IMR-90 (cell line): ENCODE results near the gene FAM168A.

Experiments used
- BHLHE40 ChIP-seq: fragments of 150-350 bp; IDR thresholded peaks from 2 replicates; pipeline ENCODE4 v1.6.1; 2016; ENCODE audit warnings: mild to moderate bottlenecking, low read depth, low read length
- CEBPB ChIP-seq: IDR thresholded peaks from 2 replicates; pipeline ENCODE4 v1.6.1; 2012; ENCODE audit warnings: low read depth, low read length, improper control_type of control experiment
- CHD1 ChIP-seq: IDR thresholded peaks from 2 replicates; pipeline ENCODE4 v1.6.1; 2012; ENCODE audit warnings: low read depth, low read length, improper control_type of control experiment
- CTCF ChIP-seq: conservative IDR thresholded peaks from 2 replicates; pipeline ENCODE4 v1.5.1; 2012; ENCODE audit warnings: mild to moderate bottlenecking, low read depth, low read length, improper control_type of control experiment
- ELK1 ChIP-seq: fragments of 150-350 bp; IDR thresholded peaks from 2 replicates; pipeline ENCODE4 v1.6.1; 2016; ENCODE audit warnings: low read depth, mild to moderate bottlenecking, low read length, moderate library complexity, borderline replicate concordance
- MAFK ChIP-seq: IDR thresholded peaks from 2 replicates; pipeline ENCODE4 v1.6.1; 2012; ENCODE audit warnings: low read depth, low read length, improper control_type of control experiment
- MXI1 ChIP-seq: IDR thresholded peaks from 2 replicates; pipeline ENCODE4 v1.6.1; 2012; ENCODE audit warnings: low read depth, mild to moderate bottlenecking, low read length, moderate library complexity, borderline replicate concordance
- POLR2A ChIP-seq: IDR thresholded peaks from 2 replicates; pipeline ENCODE4 v1.6.1; 2012; ENCODE audit warnings: mild to moderate bottlenecking, low read depth, low read length
- RAD21 ChIP-seq: IDR thresholded peaks from 2 replicates; pipeline ENCODE4 v1.6.1; 2012; ENCODE audit warnings: low read length, improper control_type of control experiment
- RCOR1 ChIP-seq: IDR thresholded peaks from 2 replicates; pipeline ENCODE4 v1.6.1; 2012; ENCODE audit warnings: mild to moderate bottlenecking, low read length, improper control_type of control experiment; ENCODE audit not compliant: insufficient replicate concordance
- RFX5 ChIP-seq: IDR thresholded peaks from 2 replicates; pipeline ENCODE4 v1.8.0; 2012; ENCODE audit warnings: low read depth, mild to moderate bottlenecking, low read length, moderate library complexity
- USF2 ChIP-seq: fragments of 150-350 bp; IDR thresholded peaks from 2 replicates; pipeline ENCODE4 v1.6.1; 2017; ENCODE audit warnings: mild to moderate bottlenecking, antibody characterized with exemption, low read length, low read depth

- no peak for TF ChIP-seq USF2
- TF ChIP-seq CTCF, result no peak
- TF ChIP-seq POLR2A, result no peak
- no peak for TF ChIP-seq RCOR1
- no peak for TF ChIP-seq RFX5
- TF ChIP-seq ELK1, result no peak
- TF ChIP-seq CEBPB, result no peak
- no peak for TF ChIP-seq MXI1
- no peak for TF ChIP-seq MAFK
- no peak for TF ChIP-seq RAD21
- TF ChIP-seq CHD1, result no peak
- TF ChIP-seq BHLHE40, result no peak
These were observed 198.3 kb downstream of the FAM168A start for GRCh38 chr11:73399636-73400035.
